GM13977 (cell line): ENCODE results near the gene EIF5A.
A peak's percentile ranks its signal among the peaks of the same experiment; 100 is the strongest.

Experiments used
- DNase-seq: peaks from one replicate; pipeline ENCODE4 v3.0.0; 2012; ENCODE audit warnings: low spot score
- CTCF ChIP-seq: IDR thresholded peaks from 2 replicates; pipeline ENCODE4 v1.5.1; 2012; ENCODE audit warnings: mild to moderate bottlenecking, control low read depth; ENCODE audit not compliant: insufficient read depth; ENCODE audit errors: extremely low read depth, missing control alignments
- in situ Hi-C: fragments of 300-500 bp; cut with MboI; formaldehyde crosslinking; loops from one replicate; pipeline ENCODE4 v1.12.0; 2022; ENCODE audit warnings: low sequenced_read_pairs, low pct_unique_long_range_greater_than_20kb, mixed read lengths, inconsistent platforms; ENCODE audit not compliant: unreplicated experiment

The EIF5A gene

DNA sequence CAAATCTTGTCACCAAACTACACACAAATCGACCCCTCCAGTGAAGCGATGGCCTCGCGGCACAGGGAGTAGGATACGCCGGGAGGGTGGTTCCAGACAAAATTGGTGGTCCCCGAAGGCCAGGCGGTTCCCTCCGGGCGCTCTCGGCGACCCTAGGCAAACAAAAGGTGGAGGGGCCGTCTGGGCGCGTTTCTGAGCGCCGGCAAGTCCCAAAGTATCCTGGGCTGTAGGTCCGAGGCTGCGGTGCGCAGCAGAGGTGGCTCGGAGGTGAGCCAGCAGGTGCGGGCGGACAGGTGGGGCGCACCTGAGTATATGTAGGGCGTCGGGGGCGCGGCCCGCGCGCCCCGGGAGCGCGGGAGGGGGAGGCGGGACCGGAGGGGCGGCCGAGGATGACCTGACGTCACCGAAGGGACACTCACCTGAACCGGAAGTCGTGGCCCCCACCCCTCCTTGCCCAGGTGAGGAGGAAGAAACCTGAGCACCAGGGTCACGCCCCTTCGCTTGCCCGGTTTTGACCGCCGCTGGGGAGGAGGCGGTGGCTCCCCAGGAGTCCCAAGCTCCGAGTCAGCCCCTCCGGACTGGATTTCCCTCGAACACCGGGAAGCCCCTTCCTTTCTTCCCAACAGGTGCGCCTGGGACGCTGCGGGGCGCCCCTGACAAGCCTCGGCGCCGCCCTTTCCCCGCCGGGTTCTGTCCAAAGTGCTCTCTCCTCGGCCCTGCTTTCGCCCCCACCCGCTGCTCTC lies 45.1 kb upstream of the EIF5A start, which contains the start of gene CLDN7:
Gene CLDN7 (minus strand): TSS at position 287 of the 743 bp plus-strand sequence. CDS start 435 bp downstream, outside the sequence.
- peak; percentile 39 for DNase-seq
- no peak for TF ChIP-seq CTCF
- in situ Hi-C loops = no loop called here

- no peak for TF ChIP-seq CTCF
- in situ Hi-C loops = no loop called here
- peak; percentile 38 for DNase-seq
Observed at GRCh38 chr17:7262935-7263800, 44.3 kb upstream of the EIF5A start.

- no peak for DNase-seq
- in situ Hi-C loops = no loop called here
- no peak for TF ChIP-seq CTCF
Observed at GRCh38 chr17:7263801-7264078, 43.7 kb upstream of the EIF5A start.

GRCh38 chr17:7266784-7267183 lies 40.6 kb upstream of the EIF5A start:
- TF ChIP-seq CTCF = no peak
- in situ Hi-C loops = no loop called here
- no peak for DNase-seq

DNA sequence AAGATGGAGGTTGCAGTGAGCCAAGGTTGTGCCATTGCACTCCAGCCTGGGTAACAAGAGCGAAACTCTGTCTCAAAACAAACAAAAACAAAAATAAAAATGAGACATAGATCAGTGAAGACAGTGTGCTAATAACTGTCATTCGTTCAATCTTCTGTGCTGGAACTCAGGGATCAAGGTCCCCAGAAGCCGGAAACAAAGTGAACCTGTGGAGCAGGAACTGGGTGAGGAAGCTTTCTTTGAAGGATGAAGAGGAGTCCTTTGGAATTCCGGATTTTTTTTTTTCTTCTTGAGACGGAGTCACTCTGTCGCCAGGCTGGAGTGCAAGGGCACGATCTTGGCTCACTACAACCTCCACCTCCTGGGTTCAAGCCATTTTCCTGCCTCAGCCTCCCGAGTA lies 28.0 kb upstream of the EIF5A start:
- in situ Hi-C loops = no loop called here
- DNase-seq = no peak
- no peak for TF ChIP-seq CTCF

- in situ Hi-C loops = no loop called here
- DNase-seq = peak; percentile 86
Observed at GRCh38 chr17:7280519-7281073, 26.8 kb upstream of the EIF5A start.

More at GRCh38 chr17:7280519-7281073, 26.8 kb upstream of the EIF5A start:
- peak; percentile 83 for TF ChIP-seq CTCF
